Measurements from ENCODE around the gene BSN.
A peak's percentile ranks its signal among the peaks of the same experiment; 100 is the strongest.

The BSN gene

GRCh38 chr3:49629866-49630265, 75.6 kb downstream of the BSN start:
- peak in 1 of 2 experiments; percentile 86 for DNase-seq

DNA sequence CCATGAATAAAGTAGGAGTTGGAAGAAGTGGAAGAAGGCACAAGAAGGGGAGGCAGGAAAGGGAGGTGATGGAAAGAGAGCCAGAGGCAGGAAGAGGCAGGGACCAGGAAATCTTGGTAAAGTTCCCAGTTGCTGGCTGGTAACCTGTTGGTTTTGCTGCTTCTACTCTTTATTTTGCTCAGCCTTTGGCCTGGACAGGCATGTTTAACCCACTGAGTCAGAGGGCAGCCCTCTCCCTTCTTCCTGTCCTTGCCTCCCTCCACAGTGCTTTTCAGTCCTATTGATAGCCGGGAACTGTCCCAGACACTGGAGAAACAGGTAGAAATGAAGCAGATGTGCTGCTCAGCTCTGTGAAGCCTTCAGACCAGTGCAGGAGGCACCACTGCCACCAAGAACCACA, 76.5 kb downstream of the BSN start:
- no peak for DNase-seq

DNA sequence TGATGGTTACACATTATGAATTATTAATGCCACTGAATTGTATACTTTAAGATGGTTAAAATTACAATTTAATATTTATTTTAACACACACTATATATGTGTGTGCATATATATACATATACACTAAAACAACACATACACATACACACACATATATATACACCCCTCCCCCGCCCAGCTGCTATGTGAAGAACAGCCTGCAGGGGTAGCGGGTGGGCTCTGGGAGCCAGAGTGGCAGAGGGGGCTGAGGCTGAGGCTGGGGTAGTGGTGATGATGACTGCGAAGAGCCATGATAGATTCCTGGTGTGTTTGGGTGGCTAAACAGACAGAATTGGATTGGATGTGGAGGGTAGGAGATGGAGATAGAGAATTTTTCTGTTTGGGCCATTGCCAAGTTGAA, 80.5 kb downstream of the BSN start:
- no peak for DNase-seq

DNA sequence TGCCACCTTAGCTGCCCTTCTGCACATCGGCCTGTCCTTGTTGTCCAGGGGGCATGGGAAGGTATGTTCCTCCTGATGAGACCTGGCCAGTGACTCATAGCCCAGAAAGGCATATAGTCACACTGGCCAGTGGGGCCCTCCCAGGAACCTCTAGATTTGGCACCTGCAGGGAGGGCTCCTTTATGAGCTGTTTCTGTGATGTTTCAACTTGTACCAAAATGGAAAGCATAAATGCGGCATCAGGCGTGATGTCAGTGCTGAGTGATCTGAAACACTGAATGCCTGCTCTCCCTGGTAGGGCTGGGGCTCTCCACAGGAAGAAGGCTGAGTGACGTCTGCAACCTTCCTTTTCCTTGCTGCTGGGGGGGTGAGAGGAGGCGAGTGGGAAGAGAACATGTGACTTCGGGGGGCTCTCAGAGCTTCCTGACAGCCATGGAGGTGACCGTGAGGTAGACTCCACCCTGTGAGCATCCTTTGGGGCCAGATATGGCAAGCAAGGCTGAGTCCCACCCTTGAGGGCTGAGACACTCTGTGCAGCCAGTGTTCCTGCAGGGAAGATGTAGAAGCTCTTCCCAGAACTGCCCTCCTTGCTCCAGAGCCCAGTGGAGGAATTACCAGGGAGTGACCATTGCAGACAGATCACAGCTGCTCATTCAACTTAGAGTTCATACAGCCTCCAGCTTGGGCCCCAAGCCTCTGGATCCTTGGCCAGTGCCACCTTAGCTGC, 82.8 kb downstream of the BSN start:
- no peak for DNase-seq

- DNase-seq = no peak
These were observed 84.2 kb downstream of the BSN start for GRCh38 chr3:49638445-49638844.

DNA sequence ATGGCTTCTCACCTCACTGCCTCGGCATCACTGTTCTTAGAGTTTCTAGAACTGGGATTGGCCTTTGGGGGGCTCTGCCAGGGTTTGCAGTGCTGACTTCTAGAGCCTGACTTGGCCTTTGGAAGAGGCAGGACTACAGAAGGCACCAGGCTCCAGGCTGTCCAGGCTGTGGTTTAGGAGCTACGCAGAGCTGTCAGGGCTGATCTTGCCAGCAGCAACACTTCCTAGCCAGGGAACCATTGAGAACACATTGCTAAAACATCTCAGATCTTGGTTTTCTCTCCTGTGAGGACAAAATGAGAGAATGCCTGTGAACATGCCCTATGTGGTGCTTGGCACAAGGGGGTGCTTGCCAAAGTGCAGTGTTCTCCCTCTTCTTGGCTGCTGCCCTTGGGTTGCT, 85.3 kb downstream of the BSN start:
- no peak for DNase-seq

- DNase-seq = no peak
These were observed 87.0 kb downstream of the BSN start for GRCh38 chr3:49641292-49641691.

DNA sequence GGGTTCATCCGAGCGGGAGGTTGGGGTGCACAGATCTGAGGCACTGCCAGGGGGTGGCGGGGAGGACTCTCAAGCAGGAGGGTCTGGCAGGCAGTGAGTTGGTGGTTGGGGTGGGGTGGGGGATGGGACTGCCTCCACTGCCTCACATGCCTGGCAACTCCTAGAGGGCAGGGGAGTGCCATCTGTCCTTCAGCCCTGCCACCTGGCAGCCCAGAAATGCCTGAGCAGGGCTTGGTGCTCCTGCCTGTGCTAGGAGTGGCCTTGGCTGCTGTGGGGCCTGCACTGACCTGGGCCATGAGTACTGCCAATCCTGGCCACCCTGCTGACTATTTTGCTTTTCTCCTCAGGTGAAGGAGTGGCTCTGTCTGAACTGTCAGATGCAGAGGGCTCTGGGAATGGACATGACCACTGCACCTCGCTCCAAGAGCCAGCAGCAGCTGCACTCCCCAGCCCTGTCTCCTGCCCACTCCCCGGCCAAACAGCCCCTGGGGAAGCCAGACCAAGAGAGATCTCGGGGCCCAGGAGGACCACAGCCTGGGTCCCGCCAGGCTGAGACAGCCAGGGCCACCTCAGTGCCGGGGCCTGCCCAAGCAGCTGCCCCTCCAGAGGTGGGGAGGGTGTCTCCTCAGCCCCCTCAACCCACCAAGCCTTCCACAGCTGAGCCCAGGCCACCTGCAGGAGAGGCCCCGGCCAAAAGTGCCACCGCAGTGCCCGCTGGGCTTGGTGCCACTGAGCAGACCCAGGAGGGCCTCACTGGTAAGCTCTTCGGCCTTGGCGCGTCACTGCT, 87.8 kb downstream of the BSN start:
- peak; percentile 85 to 87 for DNase-seq

DNA sequence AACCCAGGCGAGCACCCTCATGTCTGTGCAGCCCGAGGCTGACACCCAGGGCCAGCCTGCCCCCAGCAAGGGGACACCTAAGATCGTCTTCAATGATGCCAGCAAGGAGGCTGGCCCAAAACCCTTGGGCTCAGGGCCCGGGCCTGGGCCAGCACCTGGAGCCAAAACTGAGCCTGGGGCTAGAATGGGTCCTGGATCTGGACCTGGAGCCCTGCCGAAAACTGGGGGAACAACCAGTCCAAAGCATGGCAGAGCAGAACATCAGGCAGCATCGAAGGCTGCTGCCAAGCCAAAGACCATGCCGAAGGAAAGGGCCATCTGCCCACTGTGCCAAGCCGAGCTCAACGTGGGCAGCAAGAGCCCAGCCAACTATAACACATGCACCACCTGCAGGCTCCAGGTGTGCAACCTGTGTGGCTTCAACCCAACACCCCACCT, 88.5 kb downstream of the BSN start:
- DNase-seq = no peak

GRCh38 chr3:49644684-49645083, 90.4 kb downstream of the BSN start:
- DNase-seq = no peak

DNA sequence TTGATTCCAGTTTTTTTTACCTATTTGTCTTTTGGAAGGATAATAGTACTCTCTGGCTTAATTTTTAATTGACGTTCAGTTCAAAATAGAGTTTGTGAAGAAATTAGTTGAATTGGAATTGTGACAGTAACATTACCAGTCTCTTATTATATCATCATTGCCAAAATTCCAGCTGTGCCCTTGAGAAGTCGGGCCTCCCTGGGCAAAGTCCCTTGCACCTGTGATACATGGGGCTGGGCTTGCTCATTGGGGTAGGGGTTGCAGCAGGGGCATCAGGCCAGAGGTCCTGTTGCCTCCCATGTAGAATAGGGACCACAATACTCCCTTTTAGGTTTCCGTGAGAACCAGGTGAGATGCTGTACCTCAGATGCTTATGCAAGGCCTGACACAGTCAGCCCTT, 92.0 kb downstream of the BSN start:
- DNase-seq = no peak

- peak; percentile 25 to 34 for DNase-seq
These were observed 93.5 kb downstream of the BSN start for GRCh38 chr3:49647741-49648140.

DNA sequence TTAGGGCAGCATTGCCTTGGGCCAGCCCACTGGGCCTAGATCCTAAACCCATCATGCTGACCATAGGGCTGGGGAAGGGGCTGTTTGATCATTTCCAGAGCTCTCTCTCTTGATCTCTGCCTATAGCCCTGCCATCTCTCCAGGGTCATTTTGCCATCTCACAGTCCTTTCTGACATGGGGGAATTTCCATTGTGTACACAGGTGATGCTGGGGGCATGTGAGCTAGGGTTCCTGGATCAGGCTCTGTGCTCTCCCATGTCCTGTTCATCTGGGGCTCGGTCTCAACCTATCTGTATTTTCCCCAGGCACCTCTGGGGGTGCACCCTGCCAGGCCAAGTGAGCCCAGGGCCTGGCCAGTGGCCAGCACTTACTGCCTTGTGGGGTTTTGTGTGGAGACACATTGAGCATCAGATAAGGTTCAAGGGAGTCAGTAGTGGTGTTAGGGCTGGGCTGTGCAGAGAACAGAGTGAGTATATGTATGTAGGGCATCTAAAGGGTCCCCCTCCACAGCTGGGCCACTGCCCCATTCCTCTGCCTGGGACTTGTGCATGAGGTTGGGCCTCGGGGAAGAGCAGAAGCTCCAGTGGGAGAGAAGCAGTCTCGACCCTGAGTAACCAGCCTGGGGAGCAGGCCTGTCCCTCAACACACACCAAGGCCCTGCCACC, 94.2 kb downstream of the BSN start:
- no peak for DNase-seq

DNA sequence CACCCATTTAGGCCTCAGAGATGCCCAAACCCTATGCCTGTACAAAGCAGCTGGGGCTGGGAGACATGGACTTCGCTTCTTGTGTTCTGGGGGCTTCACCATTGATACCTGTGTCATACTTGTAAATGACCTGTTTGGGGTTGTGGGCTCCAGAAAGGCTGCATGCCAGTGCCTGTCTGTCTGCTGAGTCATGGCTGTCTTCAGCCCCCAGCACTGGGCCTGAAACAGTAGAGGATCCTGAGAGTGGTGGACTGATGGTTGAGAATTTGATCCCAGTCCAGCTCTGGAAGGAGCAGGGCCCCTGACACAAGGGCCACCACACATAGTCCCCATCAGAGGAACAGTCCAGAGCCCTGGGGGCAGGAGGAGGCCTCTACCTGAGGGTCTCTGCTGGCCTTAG, 95.3 kb downstream of the BSN start:
- DNase-seq = no peak

DNA sequence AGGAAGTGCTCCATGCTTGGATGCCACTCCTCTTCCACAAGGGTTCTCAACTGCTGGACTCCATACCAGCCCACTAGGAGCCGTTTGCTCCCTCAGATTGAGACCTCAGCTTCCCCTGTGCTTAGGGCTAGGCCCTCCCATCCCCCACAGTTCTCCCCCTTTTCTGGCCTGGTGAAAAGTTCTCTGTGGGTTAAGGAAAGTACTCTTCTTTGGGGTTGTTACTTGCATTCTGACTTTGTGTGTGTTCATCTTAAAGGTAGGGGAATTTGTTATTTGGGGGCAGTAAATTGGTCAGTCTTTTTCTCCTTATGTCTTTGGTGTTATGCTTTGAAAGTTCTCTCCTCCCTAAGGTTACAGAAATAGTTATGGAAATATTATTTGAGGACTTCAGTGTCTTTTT, 95.9 kb downstream of the BSN start:
- DNase-seq = no peak

DNA sequence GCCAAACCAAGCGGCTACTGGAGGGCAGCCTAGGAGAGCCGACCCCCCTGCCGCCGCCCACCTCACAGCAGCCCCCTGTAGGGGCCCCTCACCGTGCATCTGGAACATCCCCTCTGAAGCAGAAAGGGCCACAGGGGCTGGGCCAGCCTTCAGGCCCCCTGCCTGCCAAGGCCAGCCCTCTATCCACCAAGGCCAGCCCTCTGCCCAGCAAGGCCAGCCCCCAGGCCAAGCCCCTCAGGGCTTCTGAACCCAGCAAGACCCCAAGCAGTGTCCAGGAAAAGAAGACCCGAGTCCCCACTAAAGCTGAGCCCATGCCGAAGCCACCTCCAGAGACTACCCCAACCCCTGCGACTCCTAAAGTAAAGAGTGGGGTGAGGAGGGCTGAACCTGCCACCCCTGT, 96.4 kb downstream of the BSN start:
- DNase-seq = no peak

GRCh38 chr3:49652218-49652902, 98.1 kb downstream of the BSN start:
- no peak for DNase-seq

GRCh38 chr3:49652903-49653415, 98.7 kb downstream of the BSN start:
- no peak for DNase-seq

GRCh38 chr3:49653621-49654020, 99.3 kb downstream of the BSN start:
- no peak for DNase-seq

GRCh38 chr3:49654176-49654825, 100.0 kb downstream of the BSN start:
- no peak for DNase-seq

- DNase-seq = no peak
These were observed 100.8 kb downstream of the BSN start for GRCh38 chr3:49654955-49655556.

- DNase-seq = no peak
These were observed 101.5 kb downstream of the BSN start for GRCh38 chr3:49655731-49656285.
